SK-N-MC (cell line): ENCODE results near the gene ANK3.
A peak's percentile ranks its signal among the peaks of the same experiment; 100 is the strongest.

Experiments used
- DNase-seq: peaks from one replicate; pipeline ENCODE4 v3.0.0-alpha.2; 2011; ENCODE audit warnings: low read depth, low spot score
- H3K27ac ChIP-seq: fragments of 200-600 bp; sonication (generic); 2 replicates; pipeline ENCODE4 v1.5.1; 2016; ENCODE audit warnings: mixed run types
- H3K36me3 ChIP-seq: fragments of 200-600 bp; sonication (generic); 2 replicates; pipeline ENCODE4 v1.6.1; 2017; ENCODE audit warnings: antibody characterized with exemption, low read length, mixed read lengths; ENCODE audit not compliant: insufficient read depth
- H3K4me3 ChIP-seq: fragments of 200-600 bp; sonication (generic); 2 replicates; pipeline ENCODE4 v1.5.1; 2016
- H3K9ac ChIP-seq: fragments of 200-600 bp; sonication (generic); 2 replicates; pipeline ENCODE4 v1.8.0; 2017; ENCODE audit warnings: mixed run types, mixed read lengths; ENCODE audit not compliant: insufficient read length
- H3K9me3 ChIP-seq: fragments of 200-600 bp; sonication (generic); 2 replicates; pipeline ENCODE4 v1.6.1; 2017; ENCODE audit warnings: low read depth, mild to moderate bottlenecking, antibody characterized with exemption, low read length, moderate library complexity, mixed read lengths
- EZH2 ChIP-seq: fragments of 200-600 bp; sonication (generic); IDR thresholded peaks from one replicate; pipeline ENCODE4 v1.6.1; 2017; ENCODE audit warnings: antibody characterized with exemption
- FOXP2 ChIP-seq: optimal IDR thresholded peaks from 2 replicates; pipeline ENCODE3; 2011; ENCODE audit warnings: mild to moderate bottlenecking, moderate library complexity; ENCODE audit not compliant: insufficient read depth; ENCODE audit errors: extremely low read length, control extremely low read depth
- POLR2AphosphoS5 ChIP-seq: IDR thresholded peaks from 2 replicates; pipeline ENCODE4 v1.6.1; 2012; ENCODE audit warnings: mild to moderate bottlenecking, low read depth, low read length, borderline replicate concordance

ANK3 gene

GRCh38 chr10:60123172-60123571 is 266.5 kb downstream of the ANK3 start:
- no peaks in the 10 kb centered on the region for H3K36me3 ChIP-seq
- H3K9ac ChIP-seq: no peak overlapping the region
- TF ChIP-seq EZH2 (no peak), POLR2AphosphoS5 (no peak), FOXP2 (no peak)
- H3K9me3 ChIP-seq: no peaks in the 10 kb centered on the region
- no peak overlapping the region for H3K27ac ChIP-seq
- no peak overlapping the region for H3K4me3 ChIP-seq
- DNase-seq: no peak

DNA sequence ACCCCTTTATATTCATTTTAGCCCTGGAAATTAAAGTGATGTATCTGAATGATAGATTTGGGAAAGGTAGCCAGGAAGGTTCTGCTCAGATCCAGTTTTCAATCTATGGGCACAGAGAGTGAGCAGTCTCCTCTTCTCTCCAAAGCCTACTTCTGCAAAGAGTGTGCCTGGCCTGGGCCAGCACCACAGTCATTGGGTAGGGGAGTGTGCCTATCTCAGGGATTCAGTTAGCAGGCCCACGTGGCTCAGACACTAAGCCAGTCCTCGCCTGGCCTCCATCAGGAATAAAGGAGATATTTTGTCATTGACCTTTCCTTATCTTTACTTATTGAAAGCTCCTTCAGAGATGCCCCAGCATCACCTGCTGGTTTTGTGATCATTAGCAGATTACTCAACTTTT is 267.5 kb downstream of the ANK3 start:
- H3K4me3 ChIP-seq: no peak overlapping the region
- H3K9me3 ChIP-seq: no peaks in the 10 kb centered on the region
- no peak overlapping the region for H3K27ac ChIP-seq
- no peak for TF ChIP-seq FOXP2
- TF ChIP-seq EZH2: no peak
- TF ChIP-seq POLR2AphosphoS5: no peak
- no peak for DNase-seq
- no peaks in the 10 kb centered on the region for H3K36me3 ChIP-seq
- no peak overlapping the region for H3K9ac ChIP-seq

- Histone ChIP-seq H3K4me3 (no peak overlapping the region), H3K36me3 (no peaks in the 10 kb centered on the region), H3K9me3 (no peaks in the 10 kb centered on the region), H3K27ac (no peak overlapping the region), H3K9ac (no peak overlapping the region)
- TF ChIP-seq EZH2 (no peak), FOXP2 (no peak), POLR2AphosphoS5 (no peak)
- peak; percentile 5 for DNase-seq
Observed at GRCh38 chr10:60114765-60115586, 274.7 kb downstream of the ANK3 start.

GRCh38 chr10:60110739-60111138 is 278.9 kb downstream of the ANK3 start:
- Histone ChIP-seq H3K9me3 (no peaks in the 10 kb centered on the region), H3K9ac (no peak overlapping the region), H3K4me3 (no peak overlapping the region), H3K36me3 (no peaks in the 10 kb centered on the region), H3K27ac (no peak overlapping the region)
- no peak for DNase-seq
- TF ChIP-seq POLR2AphosphoS5 (no peak), FOXP2 (no peak), EZH2 (no peak)

DNA sequence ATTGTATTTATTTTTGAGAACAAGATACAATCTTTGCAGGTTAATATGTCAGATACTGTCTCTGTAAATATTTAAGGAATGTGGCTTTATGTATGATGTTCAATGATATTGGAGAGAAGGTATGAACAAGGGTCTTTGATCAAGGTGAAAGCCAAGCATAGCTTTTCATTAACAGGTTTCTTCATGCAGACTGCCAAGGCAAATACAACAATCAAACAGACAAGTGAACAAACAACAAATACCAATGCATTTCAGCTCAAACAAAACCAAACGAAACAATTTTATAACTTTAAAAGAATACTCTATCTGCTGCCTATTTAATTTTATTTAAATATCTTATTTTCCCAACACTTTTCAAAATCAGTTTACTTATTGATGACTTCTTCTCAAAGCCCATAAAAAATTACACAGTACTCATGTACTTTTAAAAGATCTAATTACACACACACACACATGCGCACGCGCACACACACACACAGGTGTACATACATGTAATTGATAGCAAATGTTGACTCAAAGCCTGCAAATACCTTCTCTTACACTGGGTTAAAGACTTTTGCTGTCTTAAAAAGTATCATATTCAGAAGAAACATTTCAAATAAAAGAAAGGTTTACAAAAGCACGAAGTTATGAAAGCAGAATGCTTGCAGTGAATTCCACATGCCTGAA is 282.2 kb downstream of the ANK3 start:
- TF ChIP-seq FOXP2: no peak
- no peak for TF ChIP-seq EZH2
- TF ChIP-seq POLR2AphosphoS5: no peak
- Histone ChIP-seq H3K4me3 (no peak overlapping the region), H3K36me3 (no peaks in the 10 kb centered on the region), H3K9me3 (no peaks in the 10 kb centered on the region), H3K9ac (no peak overlapping the region), H3K27ac (no peak overlapping the region)
- no peak for DNase-seq

DNA sequence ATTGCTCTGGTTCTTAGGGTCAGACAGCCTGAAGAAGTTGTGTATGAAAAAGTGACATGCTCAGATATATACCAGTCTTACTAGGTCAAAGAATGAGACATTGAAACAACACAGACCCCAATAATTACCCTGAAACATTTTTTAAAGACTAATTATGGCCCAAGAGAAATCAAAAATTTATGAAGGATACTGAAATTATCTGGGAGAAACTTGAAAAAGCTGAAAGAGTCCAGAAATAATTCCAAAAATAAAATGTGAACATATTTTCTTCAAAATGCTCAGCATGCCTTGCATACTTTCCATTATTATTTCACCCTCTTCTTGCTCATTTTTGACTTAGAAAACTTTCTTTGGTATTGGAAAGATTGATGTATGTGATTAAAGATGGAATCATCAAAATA is 284.4 kb downstream of the ANK3 start:
- no peaks in the 10 kb centered on the region for H3K9me3 ChIP-seq
- no peaks in the 10 kb centered on the region for H3K36me3 ChIP-seq
- no peak for TF ChIP-seq EZH2
- no peak for TF ChIP-seq FOXP2
- TF ChIP-seq POLR2AphosphoS5: no peak
- no peak overlapping the region for H3K27ac ChIP-seq
- no peak overlapping the region for H3K9ac ChIP-seq
- DNase-seq: no peak
- no peak overlapping the region for H3K4me3 ChIP-seq

- Histone ChIP-seq H3K9ac (no peak overlapping the region), H3K27ac (no peak overlapping the region), H3K4me3 (no peak overlapping the region), H3K9me3 (no peaks in the 10 kb centered on the region), H3K36me3 (no peaks in the 10 kb centered on the region)
- DNase-seq: no peak
- no peak for TF ChIP-seq POLR2AphosphoS5
- TF ChIP-seq EZH2: no peak
- no peak for TF ChIP-seq FOXP2
Observed at GRCh38 chr10:60101821-60102220, 287.9 kb downstream of the ANK3 start.

DNA sequence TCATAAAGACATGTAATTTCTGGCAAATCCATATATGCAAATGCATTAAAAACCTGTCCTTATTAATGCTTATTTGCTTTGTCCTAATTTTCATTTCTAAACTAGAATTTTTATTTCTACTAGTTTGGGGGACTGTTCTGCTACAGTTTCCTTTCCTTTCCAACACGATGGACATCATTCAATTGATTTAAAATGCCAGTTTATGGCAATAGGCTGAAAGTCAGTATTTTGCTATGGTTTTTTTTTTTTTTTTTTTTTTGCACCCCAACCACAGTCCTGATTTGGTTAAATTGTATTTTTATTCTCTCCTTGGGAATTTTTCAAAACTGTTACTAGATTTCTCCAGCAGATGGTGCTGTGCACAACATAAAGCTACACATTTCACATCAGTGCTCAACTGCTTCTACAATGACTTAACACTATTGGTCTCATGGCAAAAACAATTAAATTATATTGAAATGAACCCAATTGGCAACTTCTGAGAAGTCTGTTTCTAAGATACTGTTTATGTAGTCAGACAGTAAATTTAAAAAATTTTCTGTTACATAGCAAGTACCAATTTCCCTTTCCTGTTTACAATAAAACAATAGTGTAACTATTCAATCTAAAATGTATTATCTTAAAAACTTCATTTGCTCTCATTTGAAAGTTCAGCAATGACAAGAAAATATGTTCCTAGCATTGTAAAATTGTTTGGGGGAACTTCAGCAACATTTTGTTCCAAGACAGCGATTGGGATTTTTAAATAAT is 289.5 kb downstream of the ANK3 start:
- Histone ChIP-seq H3K9me3 (no peaks in the 10 kb centered on the region), H3K4me3 (no peak overlapping the region), H3K9ac (no peak overlapping the region), H3K27ac (no peak overlapping the region), H3K36me3 (no peaks in the 10 kb centered on the region)
- no peak for TF ChIP-seq EZH2
- no peak for TF ChIP-seq FOXP2
- TF ChIP-seq POLR2AphosphoS5: no peak
- peak; percentile 5 for DNase-seq
